Trophoblast cell (in vitro differentiated cells and primary cell): ENCODE results near the gene ADSS1.

Source experiments
- DNase-seq, 2 donors: peaks; one replicate each; pipeline ENCODE4 v3.0.0-alpha.2; 2016
- H2AFZ ChIP-seq: 2 replicates; pipeline ENCODE4 v1.6.1; 2013; ENCODE audit warnings: low read length, moderate library complexity, mild to moderate bottlenecking; ENCODE audit not compliant: insufficient read depth, poor library complexity
- H2AK5ac ChIP-seq: 2 replicates; pipeline ENCODE4 v1.6.1; 2013; ENCODE audit warnings: mild to moderate bottlenecking, low read length
- H2BK120ac ChIP-seq: 2 replicates; pipeline ENCODE4 v1.6.1; 2013; ENCODE audit warnings: low read length, mild to moderate bottlenecking, moderate library complexity; ENCODE audit not compliant: insufficient read depth, poor library complexity
- H2BK12ac ChIP-seq: 2 replicates; pipeline ENCODE4 v1.6.1; 2013; ENCODE audit warnings: mild to moderate bottlenecking, low read length, moderate library complexity
- H2BK5ac ChIP-seq: 2 replicates; pipeline ENCODE4 v1.6.1; 2013; ENCODE audit warnings: low read length, low read depth, moderate library complexity, mild to moderate bottlenecking; ENCODE audit not compliant: poor library complexity
- H3K14ac ChIP-seq: 2 replicates; pipeline ENCODE4 v1.6.1; 2013; ENCODE audit warnings: mild to moderate bottlenecking, low read length
- H3K18ac ChIP-seq: 2 replicates; pipeline ENCODE4 v1.6.1; 2013; ENCODE audit warnings: mild to moderate bottlenecking, low read length
- H3K23ac ChIP-seq: 2 replicates; pipeline ENCODE4 v1.6.1; 2013; ENCODE audit warnings: low read length
- H3K27ac ChIP-seq: 2 replicates; pipeline ENCODE4 v1.5.1; 2013; ENCODE audit warnings: low read depth, mild to moderate bottlenecking, inconsistent platforms, low read length, moderate library complexity
- H3K27me3 ChIP-seq: 2 replicates; pipeline ENCODE4 v1.6.1; 2013; ENCODE audit warnings: inconsistent platforms, mild to moderate bottlenecking, low read length, moderate library complexity; ENCODE audit not compliant: insufficient read depth
- H3K36me3 ChIP-seq, 2 experiments: 1 replicate in 1 of 2; 2 replicates in 1 of 2; pipeline ENCODE4 v1.6.1; 2013; ENCODE audit warnings: low read length in 2 of 2, mild to moderate bottlenecking in 2 of 2, moderate library complexity in 1 of 2; ENCODE audit not compliant: insufficient read depth in 2 of 2, control insufficient read depth in 1 of 2
- H3K4ac ChIP-seq: 2 replicates; pipeline ENCODE4 v1.6.1; 2013; ENCODE audit warnings: low read depth, mild to moderate bottlenecking, low read length, moderate library complexity
- H3K4me1 ChIP-seq, 2 experiments: 1 replicate in 1 of 2; 2 replicates in 1 of 2; pipeline ENCODE4 v1.6.1; 2013; ENCODE audit warnings: low read length in 2 of 2, mild to moderate bottlenecking in 2 of 2, moderate library complexity in 1 of 2; ENCODE audit not compliant: insufficient read depth in 2 of 2, control insufficient read depth in 1 of 2
- H3K4me2 ChIP-seq: 2 replicates; pipeline ENCODE4 v1.6.1; 2013; ENCODE audit warnings: inconsistent platforms, mild to moderate bottlenecking, low read length, moderate library complexity
- H3K4me3 ChIP-seq: 2 replicates; pipeline ENCODE4 v1.5.1; 2013; ENCODE audit warnings: mild to moderate bottlenecking, low read depth, low read length, inconsistent platforms
- H3K79me1 ChIP-seq: one replicate; pipeline ENCODE4 v1.6.1; 2013; ENCODE audit warnings: low read length
- H3K79me2 ChIP-seq: 2 replicates; pipeline ENCODE4 v1.6.1; 2013; ENCODE audit warnings: low read length, mild to moderate bottlenecking; ENCODE audit not compliant: control insufficient read depth, insufficient read depth, poor library complexity
- H3K9ac ChIP-seq: 2 replicates; pipeline ENCODE4 v1.6.1; 2013; ENCODE audit warnings: mild to moderate bottlenecking, low read length
- H3K9me3 ChIP-seq: 2 replicates; pipeline ENCODE4 v1.6.1; 2013; ENCODE audit warnings: low read depth, mild to moderate bottlenecking, control low read depth, inconsistent platforms, low read length; ENCODE audit not compliant: insufficient read depth
- H4K12ac ChIP-seq: 2 replicates; pipeline ENCODE4 v1.6.1; 2013; ENCODE audit warnings: low read depth, mild to moderate bottlenecking, low read length, moderate library complexity
- H4K8ac ChIP-seq: 2 replicates; pipeline ENCODE4 v1.6.1; 2013; ENCODE audit warnings: low read depth, mild to moderate bottlenecking, low read length, moderate library complexity
- H4K91ac ChIP-seq: one replicate; pipeline ENCODE4 v1.6.1; 2013; ENCODE audit warnings: low read depth, mild to moderate bottlenecking, low read length, moderate library complexity
- WGBS: extraction: QIAGEN DNeasy Blood & Tissue Kit; methylation state at CpG from one replicate; pipeline ENCODE4 v1.1.7; 2013; ENCODE audit warnings: missing lambda C conversion rate; ENCODE audit not compliant: insufficient read length, insufficient coverage; ENCODE audit errors: extremely low coverage; 5-methylcytosine and 5-hydroxymethylcytosine counted together

Gene ADSS1

DNA sequence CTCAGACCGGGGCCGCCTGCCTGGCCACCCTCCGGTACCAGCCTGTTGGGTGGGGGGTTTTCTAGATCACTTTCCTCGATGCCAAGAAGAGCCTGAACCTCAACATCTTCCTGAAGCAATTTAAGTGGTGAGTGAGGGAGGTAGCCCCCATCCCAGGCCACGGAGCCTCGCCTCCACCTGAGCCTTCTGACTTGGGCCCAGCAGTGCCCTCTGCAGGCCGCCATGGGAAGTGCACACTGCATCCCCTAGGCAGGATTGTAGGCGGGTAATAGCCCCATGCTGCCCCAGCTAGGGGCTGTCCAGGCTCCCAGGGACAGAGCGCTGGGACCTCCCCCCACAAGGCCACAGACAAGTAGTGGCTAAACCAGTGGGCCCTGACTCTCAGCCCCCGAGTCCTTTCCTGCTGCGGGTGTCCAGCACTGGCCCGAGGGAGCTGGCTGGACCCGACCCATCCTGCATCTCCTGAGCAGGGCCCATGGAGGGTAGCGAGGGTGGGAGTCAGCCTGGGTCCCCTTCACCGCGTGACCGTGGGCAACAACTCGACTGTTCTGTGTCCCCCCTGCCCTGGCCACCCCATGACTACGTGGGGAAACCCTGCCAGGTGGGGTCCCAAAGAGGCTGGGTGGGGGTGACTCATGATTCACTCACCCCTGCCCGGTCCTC is 15.3 kb upstream of the ADSS1 start:
- Histone ChIP-seq H2BK120ac (no peak overlapping the region), H2AK5ac (no peak overlapping the region), H2BK5ac (no peak overlapping the region), H3K4me1 (no peaks in the 10 kb centered on the region), H3K23ac (no peak overlapping the region), H3K79me2 (no peaks in the 10 kb centered on the region), H3K36me3 (peaks cover 76 to 78% of the 10 kb centered on the region in 2 experiments), H4K12ac (no peak overlapping the region), H4K91ac (no peak overlapping the region), H3K27me3 (no peaks in the 10 kb centered on the region), H3K18ac (no peak overlapping the region), H3K9ac (no peak overlapping the region), H3K4me3 (no peak overlapping the region), H3K14ac (no peak overlapping the region), H2AFZ (no peak overlapping the region), H3K79me1 (no peaks in the 10 kb centered on the region), H3K4ac (no peak overlapping the region), H4K8ac (no peak overlapping the region), H2BK12ac (no peak overlapping the region), H3K27ac (no peak overlapping the region), H3K9me3 (peaks cover 6% of the 10 kb centered on the region), H3K4me2 (no peak overlapping the region)
- peak in 1 of 2 donors; percentile 82 for DNase-seq
- no CpG with 5 or more reads among the region's 20 CpGs for WGBS

GRCh38 chr14:104709387-104710039 is 14.5 kb upstream of the ADSS1 start:
- H3K27ac ChIP-seq, result no peak overlapping the region
- DNase-seq, result no peak
- H4K12ac ChIP-seq, result no peak overlapping the region
- no peak overlapping the region for H2AFZ ChIP-seq
- no peak overlapping the region for H3K23ac ChIP-seq
- no peak overlapping the region for H2AK5ac ChIP-seq
- no peak overlapping the region for H4K91ac ChIP-seq
- no peak overlapping the region for H2BK120ac ChIP-seq
- no peak overlapping the region for H2BK5ac ChIP-seq
- no peaks in the 10 kb centered on the region for H3K79me2 ChIP-seq
- no peak overlapping the region for H2BK12ac ChIP-seq
- H3K4me3 ChIP-seq, result no peak overlapping the region
- H3K18ac ChIP-seq, result no peak overlapping the region
- H3K27me3 ChIP-seq, result no peaks in the 10 kb centered on the region
- H3K4me2 ChIP-seq, result no peak overlapping the region
- H3K4ac ChIP-seq, result no peak overlapping the region
- no CpG with 5 or more reads among the region's 18 CpGs for WGBS
- no peaks in the 10 kb centered on the region for H3K79me1 ChIP-seq
- no peaks in the 10 kb centered on the region for H3K9me3 ChIP-seq
- no peak overlapping the region for H3K14ac ChIP-seq
- no peaks in the 10 kb centered on the region for H3K4me1 ChIP-seq
- H3K9ac ChIP-seq, result no peak overlapping the region
- peaks cover 76 to 78% of the 10 kb centered on the region in 2 experiments for H3K36me3 ChIP-seq
- H4K8ac ChIP-seq, result no peak overlapping the region

- no peaks in the 10 kb centered on the region for H3K4me1 ChIP-seq
- WGBS, result no CpG with 5 or more reads among the region's 34 CpGs
- H4K8ac ChIP-seq, result no peak overlapping the region
- no peaks in the 10 kb centered on the region for H3K79me2 ChIP-seq
- H2BK12ac ChIP-seq, result no peak overlapping the region
- H2AK5ac ChIP-seq, result no peak overlapping the region
- H3K9ac ChIP-seq, result no peak overlapping the region
- no peak overlapping the region for H4K12ac ChIP-seq
- no peak overlapping the region for H2BK120ac ChIP-seq
- no peak overlapping the region for H4K91ac ChIP-seq
- no peak overlapping the region for H2BK5ac ChIP-seq
- H3K14ac ChIP-seq, result no peak overlapping the region
- H3K27ac ChIP-seq, result no peak overlapping the region
- no peak overlapping the region for H3K23ac ChIP-seq
- no peaks in the 10 kb centered on the region for H3K79me1 ChIP-seq
- no peak overlapping the region for H3K18ac ChIP-seq
- DNase-seq, result no peak
- peaks cover 80 to 83% of the 10 kb centered on the region in 2 experiments for H3K36me3 ChIP-seq
- H2AFZ ChIP-seq, result no peak overlapping the region
- H3K9me3 ChIP-seq, result no peaks in the 10 kb centered on the region
- no peaks in the 10 kb centered on the region for H3K27me3 ChIP-seq
- H3K4ac ChIP-seq, result no peak overlapping the region
- no peak overlapping the region for H3K4me2 ChIP-seq
- peak overlapping the region; percentile 41 for H3K4me3 ChIP-seq
Observed at GRCh38 chr14:104710071-104710735, 13.8 kb upstream of the ADSS1 start.

DNA sequence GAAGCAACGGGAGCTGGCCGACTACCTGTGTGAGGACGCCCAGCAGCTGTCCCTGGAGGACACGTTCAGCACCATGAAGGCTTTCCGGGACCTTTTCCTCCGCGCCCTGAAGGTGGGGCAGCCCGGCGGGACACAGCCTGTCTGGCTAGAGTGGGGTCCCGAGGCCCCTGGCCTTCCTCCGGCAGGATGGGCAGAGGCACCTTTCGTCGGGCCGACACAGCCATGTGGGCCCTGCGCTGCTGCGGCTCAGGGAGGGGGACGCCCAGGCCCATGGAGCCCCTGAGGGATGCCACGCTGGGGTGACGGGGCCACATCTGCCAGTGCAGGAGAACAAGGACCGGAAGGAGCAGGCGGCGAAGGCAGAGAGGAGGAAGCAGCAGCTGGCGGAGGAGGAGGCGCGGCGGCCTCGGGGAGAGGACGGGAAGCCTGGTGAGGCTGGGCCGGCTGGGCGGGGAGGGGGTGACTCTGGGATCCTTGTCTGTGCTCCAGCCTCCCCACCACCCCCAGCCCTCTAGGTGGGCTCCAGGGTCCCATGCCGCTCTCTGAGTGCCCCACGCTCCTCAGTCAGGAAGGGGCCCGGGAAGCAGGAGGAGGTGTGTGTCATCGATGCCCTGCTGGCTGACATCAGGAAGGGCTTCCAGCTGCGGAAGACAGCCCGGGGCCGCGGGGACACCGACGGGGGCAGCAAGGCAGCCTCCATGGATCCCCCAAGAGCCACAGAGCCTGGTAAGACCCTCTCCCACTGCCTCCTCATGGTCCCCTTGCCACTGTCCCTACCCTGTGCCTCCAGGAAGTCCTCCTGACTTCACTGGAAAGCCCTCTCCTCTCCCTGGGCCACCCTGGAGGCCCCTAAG is 10.9 kb upstream of the ADSS1 start:
- H3K4ac ChIP-seq, result no peak overlapping the region
- no peak overlapping the region for H4K8ac ChIP-seq
- no peak overlapping the region for H2BK12ac ChIP-seq
- no peak overlapping the region for H3K18ac ChIP-seq
- no peak overlapping the region for H2BK5ac ChIP-seq
- no peaks in the 10 kb centered on the region for H3K27me3 ChIP-seq
- H3K14ac ChIP-seq, result no peak overlapping the region
- no peak overlapping the region for H4K12ac ChIP-seq
- no peak overlapping the region for H3K4me3 ChIP-seq
- no peak overlapping the region for H2BK120ac ChIP-seq
- no peaks in the 10 kb centered on the region for H3K4me1 ChIP-seq
- H3K79me2 ChIP-seq, result no peaks in the 10 kb centered on the region
- no peak overlapping the region for H3K9ac ChIP-seq
- no peak overlapping the region for H3K23ac ChIP-seq
- H4K91ac ChIP-seq, result no peak overlapping the region
- H3K9me3 ChIP-seq, result no peaks in the 10 kb centered on the region
- no peaks in the 10 kb centered on the region for H3K79me1 ChIP-seq
- no CpG with 5 or more reads among the region's 40 CpGs for WGBS
- H2AK5ac ChIP-seq, result no peak overlapping the region
- DNase-seq, result no peak
- no peak overlapping the region for H2AFZ ChIP-seq
- peaks cover 86 to 87% of the 10 kb centered on the region in 2 experiments for H3K36me3 ChIP-seq
- H3K4me2 ChIP-seq, result no peak overlapping the region
- H3K27ac ChIP-seq, result no peak overlapping the region
